ENCODE data around the gene ESR2.
"Not testable (repeated sequence)": the region's sequence is repeated elsewhere in the genome, so short reads cannot be mapped to it uniquely, and the experiment has no call there.

ESR2 gene

DNA sequence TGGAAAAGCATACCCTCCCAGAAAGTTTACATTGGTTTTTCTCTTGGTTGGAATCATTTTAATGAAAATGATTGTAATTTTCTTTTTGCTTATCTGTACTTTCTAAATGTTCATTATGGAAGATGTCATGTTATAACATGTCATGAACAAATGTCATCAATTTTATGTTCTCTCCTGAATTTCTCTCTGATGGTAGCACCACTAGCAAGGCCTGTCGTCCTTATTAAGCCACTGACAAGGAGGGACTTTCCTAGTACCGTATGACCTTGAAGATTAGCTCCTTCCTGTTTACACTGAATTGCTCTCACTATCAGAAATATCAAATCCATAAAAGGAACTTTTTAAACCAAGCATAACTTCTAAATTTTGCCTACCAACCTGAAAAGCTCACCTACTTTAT lies 99.0 kb downstream of the ESR2 start:
- no peak for DNase-seq

DNA sequence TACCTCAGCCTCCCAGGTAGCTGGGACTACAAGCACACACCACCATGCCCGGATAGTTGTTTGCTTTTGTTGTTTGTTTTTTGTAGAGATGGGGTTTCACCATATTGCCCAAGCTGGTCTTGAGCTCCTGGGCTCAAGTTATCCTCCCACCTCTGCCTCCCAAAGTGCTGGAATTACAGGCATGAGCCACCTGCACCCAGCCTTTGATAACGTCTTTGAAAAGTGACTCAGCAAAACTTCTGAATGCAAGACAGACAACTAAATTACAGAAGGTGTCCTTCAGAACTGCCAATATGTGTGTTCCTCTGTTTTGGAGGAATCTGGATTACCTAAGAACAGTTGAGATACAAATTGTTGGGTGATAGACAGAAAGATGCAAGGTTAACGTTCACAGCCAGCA lies 99.8 kb downstream of the ESR2 start:
- no peak for DNase-seq

DNA sequence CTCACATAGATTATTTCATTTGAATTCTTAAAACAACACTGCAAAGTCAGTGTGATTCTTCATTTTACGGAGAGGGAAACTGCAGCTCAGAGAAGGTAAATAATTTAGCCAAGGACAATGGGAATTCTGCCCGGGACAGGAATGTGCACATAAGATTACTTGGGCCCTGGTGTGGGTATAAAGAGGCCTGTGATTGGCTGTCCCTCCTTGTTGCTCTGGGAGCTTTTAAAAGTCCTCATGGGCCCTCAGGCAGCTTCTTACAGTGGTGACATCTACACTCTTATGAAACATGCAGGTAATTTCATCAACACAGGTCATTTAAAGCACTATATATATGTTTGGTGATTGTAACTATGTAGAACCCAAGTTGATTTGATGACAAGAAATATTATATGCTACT lies 100.3 kb downstream of the ESR2 start:
- DNase-seq = no peak

DNA sequence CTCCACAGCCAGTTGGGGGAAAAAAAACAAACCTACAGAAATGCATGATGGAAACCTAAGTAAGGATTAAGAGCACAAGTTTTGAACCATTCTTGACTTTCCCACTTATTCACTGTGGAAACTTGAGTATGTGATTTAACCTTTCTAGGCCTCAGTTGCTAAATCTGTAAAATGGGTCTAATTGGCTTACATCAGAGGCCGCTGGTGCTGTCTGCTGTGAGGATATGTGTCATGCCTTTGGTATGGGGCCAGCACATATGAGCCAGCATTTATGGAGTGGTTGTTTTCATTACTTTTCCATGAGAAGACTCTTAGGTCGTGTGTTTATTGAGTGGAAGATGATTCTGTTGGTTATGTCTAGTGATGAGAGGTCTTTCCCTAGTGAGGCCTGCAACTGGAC lies 102.4 kb downstream of the ESR2 start:
- DNase-seq = no peak

DNA sequence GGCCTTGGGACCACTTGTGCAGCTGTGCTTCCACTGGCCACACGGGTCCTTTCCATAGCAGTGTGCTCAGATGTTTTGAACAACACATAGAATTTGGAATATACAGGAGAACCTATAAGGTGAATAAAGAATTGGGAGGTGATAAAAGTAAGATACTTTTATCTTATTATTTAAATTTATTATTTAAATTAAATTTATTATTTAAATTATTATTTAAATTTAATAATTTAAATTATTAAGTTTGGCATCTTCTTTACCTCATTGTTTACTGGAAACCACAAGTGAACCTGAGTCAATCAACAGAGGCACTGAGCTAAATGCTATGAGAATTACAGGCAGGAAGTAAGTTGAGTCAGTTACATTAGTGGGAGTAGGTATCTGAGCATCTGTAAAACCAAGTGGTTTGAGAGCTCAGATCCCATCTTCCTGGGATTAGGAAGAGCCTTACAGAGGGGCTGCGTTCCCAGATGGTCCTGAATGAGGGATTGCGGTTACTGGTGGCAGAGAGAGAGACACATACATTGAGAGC lies 103.1 kb downstream of the ESR2 start:
- no peak for DNase-seq

DNA sequence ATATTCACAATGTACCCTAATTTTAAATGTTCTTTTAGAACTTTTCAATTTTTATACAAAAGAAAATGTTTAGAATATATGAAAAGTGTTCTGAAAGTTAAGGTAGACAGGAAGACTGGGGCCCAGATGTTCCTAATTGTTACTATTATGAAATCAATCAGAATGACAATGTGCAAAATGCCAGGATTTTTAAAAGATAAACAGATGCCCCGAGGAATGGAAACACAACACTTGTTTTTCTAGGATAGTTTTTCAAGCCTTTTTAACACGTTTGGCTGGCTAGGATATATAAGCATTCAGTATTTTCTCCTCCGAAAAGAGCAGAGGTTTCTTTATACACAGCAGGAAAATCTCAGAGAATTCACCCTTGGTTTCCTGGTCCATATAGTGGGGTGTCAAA lies 106.8 kb downstream of the ESR2 start:
- DNase-seq = no peak

DNA sequence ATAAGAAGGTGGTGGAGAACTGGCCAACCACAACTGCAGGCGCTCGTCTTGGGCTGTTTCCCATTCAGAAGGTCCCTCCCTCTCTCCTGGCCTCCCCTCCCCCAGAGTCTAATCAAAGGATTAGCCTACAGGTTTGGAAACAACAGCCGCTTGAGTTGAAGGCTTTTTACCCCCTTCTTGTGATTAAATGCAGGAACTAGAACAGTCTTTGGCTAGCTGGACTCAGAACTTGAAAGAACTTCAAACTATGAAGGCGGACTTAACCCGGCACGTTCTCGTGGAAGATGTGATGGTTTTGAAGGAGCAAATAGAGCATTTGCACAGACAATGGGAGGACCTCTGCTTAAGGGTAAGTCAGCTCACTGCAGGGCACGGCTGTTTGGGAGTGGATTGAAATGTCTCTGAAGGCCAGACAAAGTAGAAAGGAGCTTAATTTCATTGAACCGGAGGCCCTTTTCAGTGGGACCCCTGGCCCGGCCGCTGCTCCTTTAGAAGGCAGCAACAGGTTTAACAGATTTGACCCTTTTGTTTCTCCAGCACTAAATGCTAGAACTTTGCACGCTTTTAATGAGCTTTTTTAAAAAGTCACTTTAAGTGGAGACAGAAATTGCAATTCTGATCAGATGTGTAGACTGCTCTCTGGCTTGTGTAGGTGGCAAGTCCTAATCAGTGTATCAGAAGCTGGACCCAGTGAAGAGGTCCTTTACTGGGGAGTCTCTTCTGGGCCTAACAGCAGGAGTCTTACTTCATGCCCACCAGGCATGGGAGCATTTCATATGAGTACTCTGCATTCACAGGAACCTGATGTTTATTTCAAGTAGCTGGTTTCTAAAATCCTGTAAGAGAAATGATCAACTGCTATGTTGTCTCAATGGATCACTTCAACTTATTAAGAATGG lies 107.7 kb downstream of the ESR2 start:
- DNase-seq = no peak

DNA sequence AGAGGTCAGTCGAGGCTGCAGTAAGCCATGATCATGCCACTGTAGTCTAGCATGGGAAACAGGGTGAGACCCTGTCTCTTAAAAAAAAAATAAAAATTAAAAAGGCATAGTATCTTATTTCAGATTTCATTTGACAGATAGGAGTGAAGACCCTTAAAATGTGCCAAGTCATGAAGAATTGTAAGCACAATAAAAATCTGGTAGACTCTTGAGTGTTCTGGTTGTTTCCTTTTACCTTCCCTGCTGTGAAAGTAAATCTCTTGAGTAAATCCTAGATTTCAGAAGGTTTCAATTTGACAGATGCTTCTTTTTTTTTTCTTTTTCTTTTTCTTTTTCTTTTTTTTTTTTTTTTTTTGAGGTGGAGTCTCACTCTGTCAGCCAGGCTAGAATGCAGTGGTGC lies 109.0 kb downstream of the ESR2 start:
- DNase-seq = no peak

DNA sequence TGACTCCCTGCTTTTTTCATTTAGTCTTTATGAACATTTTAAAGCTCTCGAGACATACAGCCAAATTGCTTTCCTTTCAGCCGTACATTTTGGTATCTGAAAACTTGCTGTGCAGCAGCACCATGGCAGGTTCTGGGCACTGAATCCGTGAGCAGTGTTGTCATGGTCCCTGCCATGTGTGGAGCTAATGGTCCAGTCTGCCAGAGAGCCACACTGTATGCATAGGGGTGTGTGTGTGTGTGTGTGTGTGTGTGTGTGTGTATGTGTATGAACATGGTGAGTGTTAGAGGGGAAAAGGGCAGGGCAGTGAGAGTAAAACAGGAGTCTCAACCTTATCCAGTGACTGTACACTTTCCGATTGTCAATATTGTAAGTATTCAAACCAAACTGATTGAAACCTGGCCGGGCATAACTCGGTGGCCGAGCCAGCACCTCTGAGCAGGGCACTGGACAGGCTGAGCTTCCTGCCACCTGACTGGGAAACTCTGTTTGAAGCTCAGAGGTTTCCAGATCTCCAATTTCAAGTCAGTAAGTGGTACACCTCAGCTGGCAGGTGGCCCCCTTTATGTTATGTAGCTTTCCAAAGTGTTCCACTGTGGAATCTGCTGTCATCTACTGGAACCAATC lies 110.0 kb downstream of the ESR2 start:
- no peak for DNase-seq

DNA sequence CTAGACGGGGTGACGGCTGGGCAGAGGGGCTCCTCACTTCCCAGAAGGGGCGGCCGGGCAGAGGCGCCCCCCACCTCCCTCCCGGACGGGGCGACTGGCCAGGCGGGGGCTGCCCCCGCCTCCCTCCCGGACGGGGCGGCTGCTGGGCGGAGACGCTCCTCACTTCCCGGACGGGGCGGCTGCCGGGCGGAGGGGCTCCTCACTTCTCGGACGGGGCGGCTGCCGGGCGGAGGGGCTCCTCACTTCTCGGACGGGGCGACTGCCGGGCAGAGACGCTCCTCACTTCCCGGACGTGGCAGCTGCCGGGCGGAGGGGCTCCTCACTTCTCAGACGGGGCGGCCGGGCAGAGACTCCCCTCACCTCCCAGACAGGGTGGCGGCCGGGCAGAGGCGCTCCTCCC lies 111.3 kb downstream of the ESR2 start:
- DNase-seq = not testable (repeated sequence)

DNA sequence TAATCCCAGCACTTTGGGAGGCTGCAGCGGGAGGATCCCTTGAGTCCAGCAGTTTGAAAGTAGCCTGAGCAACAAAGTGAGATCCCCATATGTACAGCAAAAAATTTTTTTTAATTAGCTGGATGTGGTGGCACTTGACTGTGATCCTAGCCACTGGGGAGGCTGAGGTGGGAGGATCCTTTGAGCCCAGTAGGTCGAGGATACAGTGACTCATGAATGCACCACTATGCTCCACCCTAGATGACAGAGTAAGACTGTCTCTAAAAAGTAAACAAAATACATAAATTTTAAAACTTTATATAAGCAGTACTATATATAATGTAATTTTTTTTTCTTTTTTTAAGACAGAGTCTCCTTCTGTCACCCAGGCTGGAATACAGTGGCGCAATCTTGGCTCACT lies 115.4 kb downstream of the ESR2 start:
- no peak for DNase-seq

DNA sequence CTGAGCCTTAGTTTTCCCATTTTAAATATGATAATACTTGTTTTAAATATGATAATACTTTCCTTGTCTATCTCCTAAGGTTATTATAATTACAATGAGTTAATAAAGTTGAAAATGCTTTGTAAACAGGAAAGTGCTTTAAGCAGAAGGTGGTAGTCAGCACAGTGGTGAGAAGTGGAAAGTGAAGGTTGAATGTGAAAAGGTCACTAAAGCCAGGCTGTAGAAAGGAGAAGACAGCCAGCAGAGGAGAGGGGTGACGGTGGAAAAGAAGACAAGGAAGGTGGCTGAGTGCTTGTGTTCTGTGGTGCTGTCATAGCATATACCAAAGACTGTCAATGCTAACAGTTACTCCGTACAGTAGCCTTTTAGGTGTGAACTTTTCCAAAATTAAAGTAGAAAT lies 117.8 kb downstream of the ESR2 start:
- no peak for DNase-seq

DNA sequence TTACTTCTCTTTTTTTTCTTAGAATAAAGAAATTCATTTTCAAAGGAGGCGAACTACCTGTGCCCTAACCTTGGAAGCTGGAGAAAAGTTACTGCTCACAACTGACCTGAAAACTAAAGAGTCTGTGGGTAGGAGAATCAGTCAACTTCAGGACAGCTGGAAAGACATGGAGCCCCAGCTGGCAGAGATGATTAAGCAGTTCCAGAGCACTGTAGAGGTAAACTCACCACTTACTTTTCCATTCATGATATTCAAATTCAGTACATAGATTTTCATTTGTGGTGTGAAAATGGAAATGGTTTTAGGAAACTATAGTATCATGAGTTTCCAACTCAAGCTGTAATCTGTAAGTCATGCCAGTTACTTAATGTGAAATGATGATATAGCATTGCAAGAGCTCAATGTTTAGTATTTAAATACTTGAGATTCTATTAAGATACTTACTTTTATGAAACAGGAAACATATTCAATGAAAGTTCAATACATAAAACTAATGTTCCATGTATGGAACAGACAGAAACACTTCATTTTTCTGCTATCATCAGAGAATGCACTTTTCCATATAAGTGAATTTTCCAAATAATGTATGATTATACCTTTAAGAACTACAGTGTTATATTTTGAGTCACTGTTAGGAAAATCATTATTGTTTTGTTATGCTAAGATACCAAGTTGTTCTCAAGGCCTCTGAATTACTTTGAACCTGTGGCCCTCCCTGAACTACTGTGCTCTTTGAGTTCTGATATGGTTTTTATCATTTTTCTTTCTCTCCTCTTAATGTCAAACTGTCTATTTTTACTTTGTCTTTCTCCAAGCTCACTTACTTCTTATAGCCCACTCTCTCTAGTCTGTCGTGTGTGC lies 119.0 kb downstream of the ESR2 start:
- DNase-seq = no peak

DNA sequence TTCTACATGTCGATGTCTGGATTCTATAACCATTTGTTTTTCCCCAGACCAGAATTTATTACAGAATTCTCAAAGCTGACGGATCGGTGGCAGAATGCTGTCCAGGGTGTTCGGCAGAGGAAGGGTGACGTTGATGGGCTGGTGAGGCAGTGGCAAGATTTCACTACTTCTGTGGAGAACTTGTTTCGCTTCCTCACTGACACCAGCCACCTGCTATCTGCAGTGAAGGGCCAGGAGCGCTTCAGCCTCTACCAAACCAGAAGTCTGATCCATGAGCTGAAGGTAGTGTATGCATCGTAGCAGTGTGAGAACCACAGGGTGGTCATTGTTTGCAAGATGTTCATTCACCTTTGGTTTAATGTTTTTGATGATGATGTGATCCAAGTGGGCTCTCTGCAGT lies 124.0 kb downstream of the ESR2 start:
- DNase-seq = no peak

DNA sequence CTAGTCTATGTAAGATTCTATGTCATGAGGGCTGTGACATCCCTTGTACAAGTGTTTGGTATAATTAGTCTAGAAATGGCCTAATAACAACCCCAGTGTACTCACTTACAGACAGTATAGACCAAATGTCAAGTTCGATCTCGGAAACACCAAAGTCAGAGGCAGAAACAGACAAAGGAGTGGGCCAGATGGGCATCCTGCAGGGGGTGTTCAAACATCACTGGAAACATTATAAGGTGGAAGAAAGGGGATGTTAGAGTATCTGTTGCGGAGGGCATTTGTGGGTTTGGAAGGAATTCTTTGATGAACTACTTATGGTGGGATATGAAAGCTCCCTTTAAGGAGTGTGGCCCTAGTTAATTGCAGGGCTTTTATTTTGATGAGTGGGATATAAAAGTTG lies 134.6 kb downstream of the ESR2 start:
- no peak for DNase-seq

DNA sequence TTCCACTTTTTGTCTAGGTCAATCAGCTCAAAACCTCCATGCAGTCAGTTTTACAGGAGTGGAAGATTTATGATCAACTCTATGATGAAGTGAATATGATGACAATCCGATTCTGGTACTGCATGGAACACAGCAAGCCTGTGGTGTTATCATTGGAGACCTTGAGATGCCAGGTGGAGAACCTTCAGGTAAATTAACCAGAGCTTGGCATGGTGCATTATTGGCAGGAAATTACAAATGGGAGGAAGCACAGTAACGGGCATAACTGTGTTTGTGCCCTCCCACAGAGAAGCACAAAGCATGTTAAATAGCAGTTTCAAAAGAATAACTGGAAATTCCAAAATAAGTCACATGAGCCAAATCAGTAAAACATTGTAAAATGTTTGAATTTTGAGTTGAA lies 135.6 kb downstream of the ESR2 start:
- DNase-seq = no peak

DNA sequence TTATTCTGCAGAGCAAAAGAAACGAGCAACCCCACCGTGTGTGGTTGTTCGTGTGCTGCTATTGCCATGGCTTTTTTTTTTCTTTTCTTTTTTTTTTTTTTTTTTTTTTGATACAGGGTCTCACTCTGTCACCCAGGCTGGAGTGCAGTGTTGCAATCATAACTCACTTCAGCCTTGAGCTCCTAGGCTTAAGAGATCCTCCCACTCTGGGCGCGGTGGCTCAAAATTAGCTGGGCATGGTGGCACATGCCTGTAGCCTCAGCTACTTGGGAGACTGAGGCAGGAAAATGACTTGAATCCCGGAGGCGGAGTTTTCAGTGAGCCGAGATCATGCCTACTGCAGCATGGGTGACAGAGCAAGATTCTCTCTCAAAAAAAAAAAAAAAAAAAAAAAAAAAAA lies 144.2 kb downstream of the ESR2 start:
- no peak for DNase-seq

DNA sequence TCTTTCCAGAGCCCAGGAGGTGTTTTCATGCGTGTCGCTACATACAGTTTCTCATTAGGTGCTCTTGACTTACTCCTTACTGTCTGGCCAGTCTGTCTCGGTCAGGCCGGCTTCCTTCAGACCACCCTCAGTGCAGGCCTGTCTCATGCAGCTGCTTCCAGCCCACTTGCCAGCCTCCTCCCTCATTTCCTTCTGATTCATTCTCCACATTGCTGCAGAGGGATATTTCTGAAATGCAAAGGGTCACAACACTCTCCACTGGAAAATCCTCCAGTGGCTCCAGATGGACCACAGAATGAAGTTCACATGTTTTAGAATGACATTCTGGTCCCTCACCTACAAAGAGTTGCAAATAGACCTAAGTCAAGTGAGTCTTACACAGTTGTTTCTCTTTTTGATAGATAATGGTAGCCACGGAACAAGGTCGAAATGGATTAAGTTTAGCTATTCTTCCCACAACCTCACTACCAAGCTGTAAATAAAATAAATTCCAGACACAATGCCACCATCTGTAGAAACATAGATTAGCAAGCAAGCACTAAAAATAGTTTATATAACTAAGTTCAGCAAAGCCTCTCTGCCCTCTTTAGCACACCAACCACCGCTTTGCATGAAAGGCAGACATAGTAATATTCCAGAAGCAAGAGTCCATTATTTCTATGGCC lies 146.9 kb downstream of the ESR2 start:
- no peak for DNase-seq

DNA sequence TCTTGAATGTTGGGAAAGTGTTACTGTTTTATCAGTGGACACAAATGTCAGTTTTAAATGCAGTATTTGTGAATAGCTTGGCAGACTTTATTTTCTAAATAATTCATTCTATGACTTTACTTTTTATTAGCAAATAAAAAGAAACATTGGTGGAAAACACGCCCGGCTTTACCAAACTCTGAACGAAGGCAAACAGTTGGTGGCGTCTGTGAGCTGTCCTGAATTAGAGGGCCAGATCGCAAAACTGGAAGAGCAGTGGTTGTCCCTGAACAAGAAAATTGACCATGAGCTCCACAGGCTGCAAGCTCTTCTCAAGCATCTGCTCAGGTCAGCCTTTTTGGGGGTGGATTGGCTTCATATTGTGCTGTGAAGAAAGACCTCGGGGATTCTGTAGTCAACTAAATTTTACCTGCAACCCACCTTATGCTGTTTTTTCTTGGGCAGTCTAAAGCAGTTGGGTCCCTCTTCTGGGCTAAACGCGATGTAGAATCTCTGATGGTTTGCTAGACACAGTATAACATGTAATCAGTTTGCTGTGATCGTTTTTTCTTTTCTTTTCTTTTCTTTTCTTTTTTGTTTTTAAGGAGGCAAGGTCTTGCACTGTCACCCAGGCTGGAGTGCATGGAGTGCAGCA lies 156.4 kb downstream of the ESR2 start:
- DNase-seq = no peak

DNA sequence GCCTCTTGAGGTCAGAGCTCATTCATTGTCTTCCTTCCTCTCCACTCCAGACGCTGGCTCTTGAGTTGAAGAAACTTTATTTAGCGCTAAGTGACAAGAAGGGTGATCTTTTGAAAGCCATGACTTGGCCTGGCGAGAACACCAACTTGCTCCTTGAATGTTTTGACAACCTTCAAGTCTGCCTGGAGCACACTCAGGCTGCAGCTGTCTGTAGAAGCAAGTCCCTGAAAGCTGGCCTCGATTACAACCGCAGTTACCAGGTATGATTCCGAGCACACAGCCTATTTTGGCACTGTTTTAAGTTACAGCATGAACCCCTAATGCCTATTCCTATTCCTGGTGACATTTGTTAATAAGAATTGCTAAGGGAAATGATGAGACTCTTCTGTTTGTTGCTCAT lies 167.6 kb downstream of the ESR2 start:
- no peak for DNase-seq

DNA sequence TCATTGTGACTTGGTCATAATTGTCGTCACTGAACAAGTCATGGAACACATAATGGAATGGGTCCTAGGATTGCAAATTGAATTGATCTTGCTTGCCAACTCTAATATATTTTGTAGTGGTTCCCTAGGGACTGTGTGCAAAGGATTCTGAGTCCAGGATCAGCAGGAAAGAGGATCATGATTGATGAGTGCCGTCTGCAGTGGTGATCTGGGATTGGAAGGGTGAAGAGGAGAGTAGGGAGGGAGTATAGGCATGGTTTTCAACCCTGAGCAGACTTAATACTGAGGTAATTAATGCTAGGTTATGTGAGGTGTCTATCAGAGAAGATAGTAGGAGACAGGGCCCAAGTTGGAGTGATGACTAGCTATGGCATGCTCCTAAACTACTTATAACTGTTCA lies 168.9 kb downstream of the ESR2 start:
- DNase-seq = no peak

DNA sequence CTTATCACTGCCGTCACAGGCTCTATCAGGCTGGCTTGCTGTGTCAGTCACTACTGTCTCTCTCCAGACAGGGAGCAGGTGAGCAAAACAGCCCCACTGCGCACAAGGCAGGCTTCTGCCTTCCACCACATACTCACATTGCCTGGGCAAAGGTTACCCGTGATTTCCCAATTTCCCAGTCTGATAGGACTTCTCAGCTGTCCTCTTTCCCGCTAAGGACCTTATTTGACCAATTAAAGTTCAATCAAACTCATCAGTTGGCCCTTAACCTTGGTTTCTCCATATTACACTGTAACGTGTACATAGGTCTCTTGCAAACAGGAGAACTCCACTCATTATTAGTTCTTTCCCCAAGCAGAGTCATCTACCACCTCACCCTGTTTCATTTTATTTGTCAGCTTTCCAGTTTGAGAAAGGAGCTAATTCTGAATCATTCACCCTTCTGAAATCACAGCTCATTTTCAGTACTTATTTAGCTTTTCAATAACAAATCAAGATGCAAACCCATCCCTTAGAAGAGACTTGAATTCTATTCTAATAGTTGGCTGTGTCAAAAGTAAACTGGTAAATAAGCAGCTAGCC lies 170.8 kb downstream of the ESR2 start:
- no peak for DNase-seq

Measured in activated CD8-positive, alpha-beta memory T cell treated with anti-CD3 and anti-CD28 coated beads for 24 hours (primary cell).